Endothelial cell of umbilical vein (primary cell): ENCODE measurements around the gene CFAP97. TPM values are rescaled to one million over a fixed set of nuclear protein-coding genes. Genes with fewer than 3 reads are reported as not detected.

Experiments used
- BruUV-seq: library from RNA; stranded (reverse); fragments of 400-500 nt; replicated peaks from 2 replicates; lab custom pipeline; 2021; lab: Mats Ljungman, UMichigan
- CTCF ChIA-PET: fragments of 300-600, 350-600 bp; sonication (Branson Sonifier 250); formaldehyde crosslinking; loops from one replicate; lab custom pipeline; 2021; ENCODE audit warnings: antibody characterized with exemption, inconsistent platforms; lab: Charles Lee
- POLR2A ChIA-PET: fragments of 300-600, 350-600 bp; sonication (Branson Sonifier 250); formaldehyde crosslinking; loops from one replicate; lab custom pipeline; 2021; ENCODE audit warnings: antibody characterized with exemption, inconsistent platforms; lab: Charles Lee
- DNase-seq: peaks from one replicate; pipeline ENCODE4 v3.0.0-alpha.2; 2011; ENCODE audit warnings: low read depth, low spot score
- FAIRE-seq: peaks from 2 replicates; lab custom pipeline; 2011; peaks lifted over from hg19 to GRCh38; lab: Jason Lieb, UNC
- H2AFZ ChIP-seq: 2 replicates; pipeline ENCODE4 v1.6.0; 2012; ENCODE audit warnings: low read depth, low read length, control low read depth, inconsistent platforms
- H3K27ac ChIP-seq: 2 replicates; pipeline ENCODE4 v1.5.1; 2011; ENCODE audit warnings: low read depth, mild to moderate bottlenecking, control low read depth, low read length, moderate library complexity; ENCODE audit not compliant: insufficient read depth
- H3K27me3 ChIP-seq, 2 experiments: 2 replicates each; pipeline versions ENCODE4 v1.6.0 to v1.6.1; 2011; ENCODE audit warnings: low read length in 2 of 2, mixed read lengths in 1 of 2; ENCODE audit not compliant: control insufficient read depth in 2 of 2, insufficient read depth in 2 of 2
- H3K36me3 ChIP-seq, 2 experiments: 2 replicates in 1 of 2; 3 replicates in 1 of 2; pipeline ENCODE4 v1.5.1; 2011; ENCODE audit warnings: low read length in 2 of 2, mild to moderate bottlenecking in 1 of 2, moderate library complexity in 1 of 2; ENCODE audit not compliant: control insufficient read depth in 2 of 2, insufficient read depth in 2 of 2; ENCODE audit errors: extremely low read depth in 1 of 2
- H3K4me1 ChIP-seq: 3 replicates; pipeline ENCODE4 v1.5.1; 2011; ENCODE audit warnings: mild to moderate bottlenecking, low read length; ENCODE audit not compliant: control insufficient read depth, insufficient read depth; ENCODE audit errors: extremely low read depth
- H3K4me2 ChIP-seq: 2 replicates; pipeline ENCODE4 v1.6.1; 2011; ENCODE audit warnings: low read length, control low read depth, mixed read lengths; ENCODE audit not compliant: insufficient read depth
- H3K4me3 ChIP-seq, 3 experiments: fragments of 200-600 bp in 1 of 3; sonication (generic), shearing (Covaris generic) in 1 of 3; replicated peaks in 1 of 3; 2 replicates each; pipeline ENCODE4 v1.5.1; 2011 to 2016; ENCODE audit warnings: control low read depth in 3 of 3, low read length in 3 of 3, mild to moderate bottlenecking in 2 of 3, inconsistent platforms in 1 of 3, low read depth in 1 of 3, moderate library complexity in 1 of 3; ENCODE audit not compliant: insufficient read depth in 1 of 3
- H3K79me2 ChIP-seq: 2 replicates; pipeline ENCODE4 v1.6.0; 2012; ENCODE audit warnings: low read length, inconsistent platforms; ENCODE audit not compliant: control insufficient read depth, insufficient read depth
- H3K9ac ChIP-seq: replicated peaks from 2 replicates; pipeline ENCODE3; 2011; ENCODE audit warnings: low read length, control low read depth; ENCODE audit not compliant: insufficient read depth; ENCODE audit errors: extremely low read depth
- H3K9me1 ChIP-seq: replicated peaks from 3 replicates; pipeline ENCODE4 v1.6.0; 2011; ENCODE audit warnings: mild to moderate bottlenecking, low read length; ENCODE audit not compliant: control insufficient read depth, insufficient read depth; ENCODE audit errors: extremely low read depth
- H3K9me3 ChIP-seq: replicated peaks from 2 replicates; pipeline ENCODE4 v1.5.1; 2012; ENCODE audit warnings: low read length, inconsistent platforms; ENCODE audit not compliant: control insufficient read depth, insufficient read depth
- H4K20me1 ChIP-seq: replicated peaks from 2 replicates; pipeline ENCODE3; 2011; ENCODE audit warnings: mild to moderate bottlenecking, low read length; ENCODE audit not compliant: control insufficient read depth, insufficient read depth; ENCODE audit errors: extremely low read depth
- EZH2 ChIP-seq: IDR thresholded peaks from 2 replicates; pipeline ENCODE4 v1.6.1; 2012; ENCODE audit warnings: borderline replicate concordance, low read depth, mild to moderate bottlenecking, moderate library complexity, low read length, inconsistent platforms; ENCODE audit not compliant: severe bottlenecking
- FOS ChIP-seq: IDR thresholded peaks from 2 replicates; pipeline ENCODE4 v1.6.1; 2011; ENCODE audit warnings: mild to moderate bottlenecking, low read length, moderate library complexity, borderline replicate concordance; ENCODE audit not compliant: insufficient read depth
- JUN ChIP-seq: IDR thresholded peaks from 2 replicates; pipeline ENCODE4 v1.6.1; 2011; ENCODE audit warnings: borderline replicate concordance, low read depth; ENCODE audit not compliant: insufficient read length, insufficient read depth
- MYC ChIP-seq: IDR thresholded peaks from one replicate; pipeline ENCODE4 v1.6.1; 2011; ENCODE audit warnings: mild to moderate bottlenecking, low read depth, low read length
- POLR2A ChIP-seq: IDR thresholded peaks from 2 replicates; pipeline ENCODE4 v1.6.1; 2012; ENCODE audit warnings: low read depth, mild to moderate bottlenecking, control low read depth, low read length
- POLR2AphosphoS5 ChIP-seq: IDR thresholded peaks from 2 replicates; pipeline ENCODE4 v1.6.1; 2012; ENCODE audit warnings: low read depth, mild to moderate bottlenecking, control low read depth, low read length, moderate library complexity; ENCODE audit not compliant: insufficient read depth
- dilution Hi-C: fragments of 300-500 bp; cut with MboI; formaldehyde crosslinking; loops from one replicate; pipeline ENCODE4 v1.15.0; 2019; ENCODE audit warnings: low sequenced_read_pairs; ENCODE audit not compliant: extremely low pct_ligation_motif_present
- intact Hi-C: fragments of 100-400 bp; cut with micrococcal nuclease; formaldehyde crosslinking; loops from one replicate; pipeline ENCODE4 v1.10.0; 2022
- polyA plus RNA-seq, 4 experiments: library from polyadenylated mRNA; depleted of rRNA in 3 of 4; stranded (reverse) in 3 of 4; unstranded in 1 of 4; fragments of >200 nt; gene quantifications; 2 replicates each; pipeline versions ENCODE4 v1.2.1 to v1.2.3, GENCODE V29; 2011 to 2012; ENCODE audit warnings: missing spikeins in 1 of 4
- total RNA-seq: library from RNA; stranded (reverse); gene quantifications from 2 replicates; pipeline ENCODE4 v1.2.3, GENCODE V29; 2021
- TF ChIP-seq, protein P1 (sequence below), 2 donors: IDR thresholded peaks; 1 replicate in 1 of 2; 2 replicates in 1 of 2; pipeline ENCODE4 v1.5.1; 2011; ENCODE audit warnings: low read length in 2 of 2, mild to moderate bottlenecking in 2 of 2, moderate library complexity in 2 of 2, control low read depth in 1 of 2, inconsistent platforms in 1 of 2, low read depth in 1 of 2; ENCODE audit not compliant: insufficient read depth in 1 of 2; ENCODE audit errors: extremely low read depth in 1 of 2

The CFAP97 gene
- total and polyA plus RNA-seq, 2 donors (not counting 3 experiments of a cell fraction or from before 2014, with no cell fraction given) = 5.3 to 22.4 TPM

DNA sequence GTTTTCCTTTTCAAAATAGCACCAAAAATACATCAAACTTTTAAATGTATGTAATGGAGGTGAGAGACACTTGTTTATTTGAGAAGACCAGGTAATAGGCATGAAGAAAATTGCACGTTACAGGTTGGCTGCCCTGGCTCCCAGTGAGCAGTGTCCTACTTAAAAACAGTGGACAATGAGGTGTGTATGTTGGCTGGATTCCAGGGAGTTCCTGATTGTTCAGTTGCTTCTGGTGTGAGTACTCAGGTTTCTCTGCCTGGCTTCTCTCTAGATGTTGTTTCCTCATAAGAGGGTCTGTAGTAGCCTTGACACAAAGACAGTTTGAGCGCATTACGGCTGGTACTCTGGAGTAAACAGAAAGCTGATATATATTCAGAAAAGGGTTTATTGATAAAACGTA, 35.0 kb upstream of the CFAP97 start:
- CTCF ChIA-PET = interaction anchor here (0.7 kb wide), 1 partner anchor 12 kb away, joined by 3 read pairs; no protein-coding TSS in a partner anchor
- intact Hi-C loops = no loop called here
- Histone ChIP-seq H3K9me1 (no peaks in the 10 kb centered on the region), H3K4me1 (peaks cover 3% of the 10 kb centered on the region), H3K9me3 (peaks cover 2% of the 10 kb centered on the region), H3K4me3 (no peak overlapping the region), H2AFZ (no peak overlapping the region), H4K20me1 (no peaks in the 10 kb centered on the region), H3K27ac (no peak overlapping the region), H3K27me3 (no peaks in the 10 kb centered on the region), H3K79me2 (peaks cover 17% of the 10 kb centered on the region), H3K36me3 (no peaks in the 10 kb centered on the region), H3K9ac (no peak overlapping the region), H3K4me2 (no peak overlapping the region)
- FAIRE-seq (no peak), DNase-seq (peak; percentile 13)
- POLR2A ChIA-PET = no interaction called here
- no TSS peak for BruUV-seq
- dilution Hi-C loops = no loop called here
- no peak for TF ChIP-seq EZH2
- TF ChIP-seq POLR2A = no peak
- TF ChIP-seq POLR2AphosphoS5 = no peak
- TF ChIP-seq FOS = no peak
- TF ChIP-seq JUN = no peak
- TF ChIP-seq MYC = no peak
- TF ChIP-seq, protein P1, sequence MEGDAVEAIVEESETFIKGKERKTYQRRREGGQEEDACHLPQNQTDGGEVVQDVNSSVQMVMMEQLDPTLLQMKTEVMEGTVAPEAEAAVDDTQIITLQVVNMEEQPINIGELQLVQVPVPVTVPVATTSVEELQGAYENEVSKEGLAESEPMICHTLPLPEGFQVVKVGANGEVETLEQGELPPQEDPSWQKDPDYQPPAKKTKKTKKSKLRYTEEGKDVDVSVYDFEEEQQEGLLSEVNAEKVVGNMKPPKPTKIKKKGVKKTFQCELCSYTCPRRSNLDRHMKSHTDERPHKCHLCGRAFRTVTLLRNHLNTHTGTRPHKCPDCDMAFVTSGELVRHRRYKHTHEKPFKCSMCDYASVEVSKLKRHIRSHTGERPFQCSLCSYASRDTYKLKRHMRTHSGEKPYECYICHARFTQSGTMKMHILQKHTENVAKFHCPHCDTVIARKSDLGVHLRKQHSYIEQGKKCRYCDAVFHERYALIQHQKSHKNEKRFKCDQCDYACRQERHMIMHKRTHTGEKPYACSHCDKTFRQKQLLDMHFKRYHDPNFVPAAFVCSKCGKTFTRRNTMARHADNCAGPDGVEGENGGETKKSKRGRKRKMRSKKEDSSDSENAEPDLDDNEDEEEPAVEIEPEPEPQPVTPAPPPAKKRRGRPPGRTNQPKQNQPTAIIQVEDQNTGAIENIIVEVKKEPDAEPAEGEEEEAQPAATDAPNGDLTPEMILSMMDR (IDR thresholded peaks at IDR 0.05; ENCODE audit: extremely low read depth in 1 of 2, insufficient read depth in 1 of 2, low read depth in 1 of 2, low read length in 2 of 2) = no peak
